Measurements from ENCODE around the gene DNAH7.

DNAH7 gene

GRCh38 chr2:195848119-195848899 is 220.3 kb downstream of the DNAH7 start:
- no peak for TF ChIP-seq CTCF (IDR thresholded peaks at IDR 0.05; ENCODE audit: low read depth, low read length, missing control alignments)
- H3K4me3 ChIP-seq (ENCODE audit: low read depth, low read length) = no peak overlapping the region
- DNase-seq (ENCODE audit: low read depth) = no peak
- in situ Hi-C loops (cut with HindIII; ENCODE audit: low sequenced_read_pairs) = no loop called here

GRCh38 chr2:195842932-195843331 is 225.7 kb downstream of the DNAH7 start:
- in situ Hi-C loops (cut with HindIII; ENCODE audit: low sequenced_read_pairs) = no loop called here
- TF ChIP-seq CTCF (IDR thresholded peaks at IDR 0.05; ENCODE audit: low read depth, low read length, missing control alignments) = no peak
- no peak for DNase-seq (ENCODE audit: low read depth)
- no peak overlapping the region for H3K4me3 ChIP-seq (ENCODE audit: low read depth, low read length)

GRCh38 chr2:195838002-195838401 is 230.6 kb downstream of the DNAH7 start:
- H3K4me3 ChIP-seq (ENCODE audit: low read depth, low read length) = no peak overlapping the region
- in situ Hi-C loops (cut with HindIII; ENCODE audit: low sequenced_read_pairs) = no loop called here
- DNase-seq (ENCODE audit: low read depth) = peak; percentile 31

GRCh38 chr2:195836002-195836401 is 232.6 kb downstream of the DNAH7 start:
- H3K4me3 ChIP-seq (ENCODE audit: low read depth, low read length) = no peak overlapping the region
- DNase-seq (ENCODE audit: low read depth) = no peak
- TF ChIP-seq CTCF (IDR thresholded peaks at IDR 0.05; ENCODE audit: low read depth, low read length, missing control alignments) = no peak
- in situ Hi-C loops (cut with HindIII; ENCODE audit: low sequenced_read_pairs) = no loop called here

More at GRCh38 chr2:195838002-195838401, 230.6 kb downstream of the DNAH7 start:
- TF ChIP-seq CTCF (IDR thresholded peaks at IDR 0.05; ENCODE audit: low read depth, low read length, missing control alignments) = no peak

GRCh38 chr2:195834836-195835235 is 233.8 kb downstream of the DNAH7 start:
- DNase-seq (ENCODE audit: low read depth) = no peak
- in situ Hi-C loops (cut with HindIII; ENCODE audit: low sequenced_read_pairs) = no loop called here
- no peak for TF ChIP-seq CTCF (IDR thresholded peaks at IDR 0.05; ENCODE audit: low read depth, low read length, missing control alignments)
- no peak overlapping the region for H3K4me3 ChIP-seq (ENCODE audit: low read depth, low read length)

GRCh38 chr2:195830968-195831950 is 237.4 kb downstream of the DNAH7 start:
- in situ Hi-C loops (cut with HindIII; ENCODE audit: low sequenced_read_pairs) = no loop called here
- no peak overlapping the region for H3K4me3 ChIP-seq (ENCODE audit: low read depth, low read length)
- no peak for DNase-seq (ENCODE audit: low read depth)
- TF ChIP-seq CTCF (IDR thresholded peaks at IDR 0.05; ENCODE audit: low read depth, low read length, missing control alignments) = no peak

Measured in astrocyte of the cerebellum (primary cell).